Stimulated activated CD4-positive, alpha-beta T cell treated with anti-CD3 and anti-CD28 coated beads, Interleukin-1b, Interleukin-23, amount 100 ng/mL, for 24 hours (primary cell): ENCODE results near the gene FCGBP.
"Not testable (repeated sequence)": the region's sequence is repeated elsewhere in the genome, so short reads cannot be mapped to it uniquely, and the experiment has no call there.

Experiments
- DNase-seq, 4 experiments: peaks; one replicate each; pipeline ENCODE4 v3.0.0-alpha.2; 2020; ENCODE audit warnings: low read depth in 4 of 4, low spot score in 1 of 4

The FCGBP gene

GRCh38 chr19:39892506-39892902 lies 41.9 kb downstream of the FCGBP start:
- not testable (repeated sequence) for DNase-seq

GRCh38 chr19:39891660-39892505 lies 42.6 kb downstream of the FCGBP start:
- DNase-seq, result not testable (repeated sequence)

- no peak for DNase-seq
Measured at GRCh38 chr19:39890755-39891551, 43.5 kb downstream of the FCGBP start.

GRCh38 chr19:39889872-39890754 lies 44.3 kb downstream of the FCGBP start:
- DNase-seq, result not testable (repeated sequence)

GRCh38 chr19:39887456-39887951 lies 46.9 kb downstream of the FCGBP start:
- not testable (repeated sequence) for DNase-seq

GRCh38 chr19:39885821-39886554 lies 48.4 kb downstream of the FCGBP start:
- not testable (repeated sequence) for DNase-seq

- DNase-seq, result not testable (repeated sequence)
Measured at GRCh38 chr19:39884721-39885120, 49.7 kb downstream of the FCGBP start.
